Upper lobe of right lung (tissue), 1 donor: ENCODE results near the gene RIN2. TPM values are rescaled to one million over a fixed set of nuclear protein-coding genes. Genes with fewer than 3 reads are reported as not detected.
"Not testable (repeated sequence)": the region's sequence is repeated elsewhere in the genome, so short reads cannot be mapped to it uniquely, and the experiment has no call there.

ENCODE experiments used
- ATAC-seq: fragments of 200-7000 bp; cut with Tn5 transposase; one replicate; pipeline ENCODE4 v1.9.1; 2020; ENCODE audit warnings: mild to moderate bottlenecking, moderate library complexity
- DNase-seq: peaks from one replicate; pipeline ENCODE4 v3.0.0-alpha.2; 2020
- H3K27ac ChIP-seq: fragments of 200-600 bp; one replicate; pipeline ENCODE4 v1.8.0; 2022
- H3K27me3 ChIP-seq: fragments of 200-600 bp; one replicate; pipeline ENCODE4 v1.8.0; 2022; ENCODE audit warnings: mild to moderate bottlenecking
- H3K36me3 ChIP-seq: fragments of 200-600 bp; one replicate; pipeline ENCODE4 v1.8.0; 2022
- H3K4me1 ChIP-seq: fragments of 200-600 bp; one replicate; pipeline ENCODE4 v1.8.0; 2022
- H3K4me3 ChIP-seq: fragments of 200-600 bp; one replicate; pipeline ENCODE4 v1.8.0; 2022; ENCODE audit warnings: mild to moderate bottlenecking
- H3K9me3 ChIP-seq: fragments of 200-600 bp; one replicate; pipeline ENCODE4 v1.8.0; 2022
- intact Hi-C: fragments of 100-400 bp; cut with DNase I; formaldehyde crosslinking; loops from one replicate; pipeline ENCODE4 v1.11.0; 2022
- total RNA-seq: library from RNA; stranded (reverse); fragmentation: NEBNext Ultra II Directional; extraction: Animal tissue kit (Norgen Biotek cat#: 25700); gene quantifications from one replicate; pipeline ENCODE4 v1.2.1, GENCODE V29; 2021
- TF ChIP-seq, protein P1 (sequence below): fragments of 200-600 bp; IDR thresholded peaks from one replicate; pipeline ENCODE4 v1.8.0; 2022; ENCODE audit warnings: antibody characterized with exemption
- donor health status: DM: no; HTN: yes; CAD: no; lungs with severe emphysema.

Gene RIN2
- total RNA-seq, 1 donor from 2014 or later, result 116 TPM

- H3K4me1 ChIP-seq, result peaks cover 12% of the 10 kb centered on the region
- no peaks in the 10 kb centered on the region for H3K36me3 ChIP-seq
- no peaks in the 10 kb centered on the region for H3K27me3 ChIP-seq
- intact Hi-C loops, result no loop called here
- H3K4me3 ChIP-seq, result no peak overlapping the region
- H3K9me3 ChIP-seq, result no peaks in the 10 kb centered on the region
- no peak for ATAC-seq
- DNase-seq, result no peak
- H3K27ac ChIP-seq, result no peak overlapping the region
- TF ChIP-seq, protein P1, sequence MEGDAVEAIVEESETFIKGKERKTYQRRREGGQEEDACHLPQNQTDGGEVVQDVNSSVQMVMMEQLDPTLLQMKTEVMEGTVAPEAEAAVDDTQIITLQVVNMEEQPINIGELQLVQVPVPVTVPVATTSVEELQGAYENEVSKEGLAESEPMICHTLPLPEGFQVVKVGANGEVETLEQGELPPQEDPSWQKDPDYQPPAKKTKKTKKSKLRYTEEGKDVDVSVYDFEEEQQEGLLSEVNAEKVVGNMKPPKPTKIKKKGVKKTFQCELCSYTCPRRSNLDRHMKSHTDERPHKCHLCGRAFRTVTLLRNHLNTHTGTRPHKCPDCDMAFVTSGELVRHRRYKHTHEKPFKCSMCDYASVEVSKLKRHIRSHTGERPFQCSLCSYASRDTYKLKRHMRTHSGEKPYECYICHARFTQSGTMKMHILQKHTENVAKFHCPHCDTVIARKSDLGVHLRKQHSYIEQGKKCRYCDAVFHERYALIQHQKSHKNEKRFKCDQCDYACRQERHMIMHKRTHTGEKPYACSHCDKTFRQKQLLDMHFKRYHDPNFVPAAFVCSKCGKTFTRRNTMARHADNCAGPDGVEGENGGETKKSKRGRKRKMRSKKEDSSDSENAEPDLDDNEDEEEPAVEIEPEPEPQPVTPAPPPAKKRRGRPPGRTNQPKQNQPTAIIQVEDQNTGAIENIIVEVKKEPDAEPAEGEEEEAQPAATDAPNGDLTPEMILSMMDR, result no peak
Measured at GRCh38 chr20:19750101-19750606, 7.9 kb upstream of the RIN2 start.

DNA sequence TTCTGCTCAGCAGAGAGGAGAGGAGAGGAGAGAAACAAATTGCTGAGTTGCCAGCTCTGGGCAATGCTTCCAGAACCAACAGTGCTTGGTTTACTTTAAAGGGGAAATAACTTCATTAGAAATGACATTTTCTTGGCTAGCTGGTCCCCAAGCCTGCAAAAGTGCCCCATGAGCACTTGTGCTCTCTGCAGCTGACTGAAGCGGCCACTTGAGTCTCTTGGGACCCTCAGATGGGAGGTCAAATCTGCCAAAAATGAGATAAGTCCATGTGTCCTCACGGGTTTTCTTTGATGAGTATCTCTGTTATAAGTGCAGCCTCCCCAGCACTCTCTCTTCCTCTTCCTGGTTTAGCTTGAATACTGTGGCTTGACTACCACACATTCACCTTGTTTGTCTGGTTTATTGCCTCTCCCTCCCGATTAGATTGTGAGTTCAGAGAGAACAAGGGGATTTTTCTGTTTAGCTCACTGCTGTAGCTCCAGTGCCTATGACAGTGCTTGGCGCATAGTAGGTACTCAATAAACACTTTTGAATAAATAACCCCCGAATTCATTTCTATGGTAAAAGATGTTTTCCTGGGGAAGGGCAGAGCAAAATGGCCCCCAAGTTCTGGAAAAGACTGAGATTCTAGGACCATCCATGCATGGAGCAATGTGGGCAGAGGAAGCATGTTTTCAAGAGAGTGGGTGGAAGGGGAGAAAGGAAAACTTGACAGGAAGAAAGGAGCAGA, 7.0 kb upstream of the RIN2 start:
- H3K27ac ChIP-seq, result no peak overlapping the region
- no peak for DNase-seq
- peaks cover 12% of the 10 kb centered on the region for H3K4me1 ChIP-seq
- no peaks in the 10 kb centered on the region for H3K27me3 ChIP-seq
- no peaks in the 10 kb centered on the region for H3K36me3 ChIP-seq
- TF ChIP-seq, protein P1, result no peak
- H3K4me3 ChIP-seq, result no peak overlapping the region
- ATAC-seq, result no peak
- intact Hi-C loops, result no loop called here
- no peaks in the 10 kb centered on the region for H3K9me3 ChIP-seq

- H3K4me3 ChIP-seq, H3K27ac ChIP-seq, H3K36me3 ChIP-seq, H3K27me3 ChIP-seq, DNase-seq, ATAC-seq, H3K9me3 ChIP-seq, intact Hi-C loops: not testable (repeated sequence)
- H3K4me1 ChIP-seq, result peaks cover 18% of the 10 kb centered on the region
Measured at GRCh38 chr20:19754201-19754600, 3.9 kb upstream of the RIN2 start.

- Histone ChIP-seq H3K4me3 (peak overlapping the region; percentile 77), H3K36me3 (no peaks in the 10 kb centered on the region), H3K4me1 (peaks cover 30% of the 10 kb centered on the region), H3K27me3 (no peaks in the 10 kb centered on the region), H3K9me3 (no peaks in the 10 kb centered on the region), H3K27ac (peak overlapping the region; percentile 95)
- intact Hi-C loops, result no loop called here
- ATAC-seq, result no peak
- TF ChIP-seq, protein P1, result no peak
- no peak for DNase-seq
Measured at GRCh38 chr20:19756761-19757486, 1.1 kb upstream of the RIN2 start.

GRCh38 chr20:19757487-19758132, 448 bp upstream of the RIN2 start:
- DNase-seq (peak; percentile 95), ATAC-seq (peak; percentile 89)
- H3K9me3 ChIP-seq, result no peaks in the 10 kb centered on the region
- peak overlapping the region; percentile 95 for H3K27ac ChIP-seq
- intact Hi-C loops, result no loop called here
- TF ChIP-seq, protein P1, result no peak
- no peaks in the 10 kb centered on the region for H3K27me3 ChIP-seq
- H3K4me3 ChIP-seq, result peak overlapping the region; percentile 77
- peaks cover 36% of the 10 kb centered on the region for H3K4me1 ChIP-seq
- no peaks in the 10 kb centered on the region for H3K36me3 ChIP-seq
